GM19328 (cell line): ENCODE data around the gene MAP3K9.
"Not testable (repeated sequence)": the region's sequence is repeated elsewhere in the genome, so short reads cannot be mapped to it uniquely, and the experiment has no call there.

Experiments
- ATAC-seq: cut with Tn5 transposase; IDR thresholded peaks from one replicate; pipeline ENCODE4 v1.9.1; 2021; ENCODE audit warnings: mild to moderate bottlenecking, moderate library complexity; ENCODE audit not compliant: unreplicated experiment

Gene MAP3K9

DNA sequence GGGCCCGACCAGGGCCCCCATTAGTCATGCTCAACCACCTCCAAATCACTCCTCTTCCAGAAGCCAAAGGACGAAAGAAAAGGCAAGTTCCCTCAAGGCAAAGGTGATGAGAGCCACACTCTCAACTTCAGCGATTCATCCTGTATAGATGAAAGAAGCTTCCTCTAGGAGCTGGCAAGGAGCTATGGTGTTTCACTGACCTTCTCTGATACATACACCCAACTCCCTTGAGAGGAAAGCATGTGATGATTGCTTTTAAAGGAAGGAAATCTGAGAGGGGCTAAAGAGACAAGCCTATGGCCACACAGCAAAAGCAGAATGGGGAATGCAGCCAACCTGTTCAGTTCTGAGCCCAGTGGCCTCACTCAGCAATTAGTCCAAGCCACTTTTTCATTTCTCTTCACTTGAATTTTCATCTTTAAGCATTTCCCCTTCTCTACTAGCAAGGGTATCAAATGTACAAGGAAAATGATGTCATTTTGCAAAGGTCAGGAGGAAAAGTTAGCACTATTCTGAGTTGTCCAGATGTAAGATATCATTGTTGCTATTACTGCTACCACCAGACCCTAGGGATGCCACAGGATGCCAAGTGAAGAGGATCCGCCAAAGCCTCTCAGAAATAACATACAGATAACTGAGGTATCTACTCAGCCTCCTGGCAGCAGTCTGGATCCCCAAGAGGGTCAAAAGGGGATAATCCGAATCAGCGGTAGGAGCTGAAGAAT, 82.5 kb downstream of the MAP3K9 start:
- ATAC-seq, result no peak

GRCh38 chr14:70724944-70725343, 84.4 kb downstream of the MAP3K9 start:
- no peak for ATAC-seq

- no peak for ATAC-seq
Observed at GRCh38 chr14:70724110-70724509, 85.2 kb downstream of the MAP3K9 start.

- no peak for ATAC-seq
Observed at GRCh38 chr14:70723276-70723675, 86.0 kb downstream of the MAP3K9 start.

DNA sequence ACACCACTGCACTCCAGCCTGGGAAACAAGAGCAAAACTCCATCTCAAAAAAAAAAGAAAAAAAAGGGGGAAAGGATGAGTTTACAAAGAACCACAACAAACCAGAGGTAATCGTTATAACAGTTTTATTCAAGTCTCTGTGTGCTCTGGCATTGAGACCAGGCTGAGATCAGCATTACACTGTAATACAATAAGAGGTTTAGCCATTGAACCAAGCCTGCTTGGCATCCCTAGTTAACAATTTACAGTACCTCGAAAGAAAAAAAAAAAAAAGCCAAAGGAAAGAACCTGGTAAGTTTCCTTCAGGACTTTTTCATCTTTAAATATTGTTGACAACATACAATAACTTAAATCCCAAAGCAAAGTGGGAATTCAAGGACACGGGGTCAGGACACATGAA, 86.9 kb downstream of the MAP3K9 start:
- no peak for ATAC-seq

DNA sequence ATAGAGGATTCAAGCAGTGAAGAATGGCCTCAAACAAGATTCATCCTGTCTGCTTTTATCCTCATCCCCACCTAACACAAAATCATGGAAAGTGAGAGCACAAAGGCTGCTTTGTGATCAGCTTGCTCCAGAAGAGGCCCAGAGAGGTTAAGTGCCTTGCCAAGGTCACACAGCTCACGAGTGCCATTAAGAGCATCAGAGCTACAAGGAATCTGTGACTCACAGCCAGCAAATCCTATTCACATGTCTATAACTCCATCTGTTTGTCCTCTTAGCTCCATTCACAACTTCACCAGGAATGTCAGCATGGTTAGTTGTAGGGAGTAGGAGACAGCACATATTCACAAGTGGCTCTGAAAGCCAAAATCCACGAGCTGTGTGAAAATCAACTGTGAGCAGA, 87.8 kb downstream of the MAP3K9 start:
- no peak for ATAC-seq

DNA sequence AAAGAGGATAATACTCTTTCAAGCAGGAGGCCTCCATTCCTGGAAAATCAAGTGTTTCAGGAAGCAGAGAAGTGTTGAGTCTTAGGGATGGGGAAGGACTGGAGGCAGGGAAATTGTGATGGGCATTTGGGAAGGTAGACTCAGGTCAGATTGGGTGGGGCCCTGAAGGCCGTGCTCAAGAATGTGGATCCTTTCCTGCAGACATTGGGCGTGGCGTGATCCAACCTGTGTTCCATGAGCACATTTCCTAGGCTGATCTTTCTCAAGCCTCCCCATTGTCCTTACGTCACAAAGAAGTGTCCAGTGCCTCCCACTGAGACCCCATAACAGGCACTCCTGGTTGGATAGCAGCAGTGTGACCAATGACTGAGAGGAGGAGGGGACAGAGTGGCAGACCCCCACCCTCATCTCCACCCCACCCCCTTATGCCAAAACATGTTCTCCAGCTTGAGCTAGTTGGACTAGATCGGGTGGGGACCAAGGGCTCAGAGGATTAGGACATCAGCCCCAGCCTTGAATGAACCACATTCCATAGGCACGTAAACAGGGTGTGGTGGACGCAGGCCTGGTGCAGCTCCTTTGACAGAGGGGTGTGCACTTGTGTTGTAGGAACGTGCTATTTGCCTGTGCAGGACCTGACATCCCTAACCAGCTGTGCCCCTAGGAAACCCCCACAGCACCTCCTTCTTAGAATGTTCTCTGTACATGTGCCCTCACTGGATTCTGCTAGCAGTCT, 90.8 kb downstream of the MAP3K9 start:
- ATAC-seq, result no peak

DNA sequence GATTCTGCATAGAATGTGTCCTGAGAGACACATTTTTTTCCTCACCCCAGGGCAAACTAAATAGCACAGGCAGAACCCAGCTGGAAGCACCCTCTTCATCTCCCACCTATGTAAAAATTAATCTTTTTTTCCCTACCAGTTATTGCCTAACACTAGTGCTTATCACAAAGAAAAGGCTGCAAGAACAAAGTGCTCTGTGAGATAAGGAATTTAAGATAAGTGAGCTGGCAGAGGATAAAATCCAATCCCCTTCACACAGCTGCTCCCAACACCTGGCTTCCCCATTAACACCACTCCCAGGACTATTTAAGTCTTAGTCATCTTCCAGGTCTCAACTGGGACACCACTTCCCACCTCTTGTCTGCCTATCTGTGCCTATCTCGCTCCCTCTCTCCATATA, 92.4 kb downstream of the MAP3K9 start:
- ATAC-seq, result no peak

- ATAC-seq, result no peak
Observed at GRCh38 chr14:70716483-70716882, 92.8 kb downstream of the MAP3K9 start.

GRCh38 chr14:70714055-70714550, 95.2 kb downstream of the MAP3K9 start:
- ATAC-seq, result no peak

- no peak for ATAC-seq
Observed at GRCh38 chr14:70713511-70713916, 95.8 kb downstream of the MAP3K9 start.

DNA sequence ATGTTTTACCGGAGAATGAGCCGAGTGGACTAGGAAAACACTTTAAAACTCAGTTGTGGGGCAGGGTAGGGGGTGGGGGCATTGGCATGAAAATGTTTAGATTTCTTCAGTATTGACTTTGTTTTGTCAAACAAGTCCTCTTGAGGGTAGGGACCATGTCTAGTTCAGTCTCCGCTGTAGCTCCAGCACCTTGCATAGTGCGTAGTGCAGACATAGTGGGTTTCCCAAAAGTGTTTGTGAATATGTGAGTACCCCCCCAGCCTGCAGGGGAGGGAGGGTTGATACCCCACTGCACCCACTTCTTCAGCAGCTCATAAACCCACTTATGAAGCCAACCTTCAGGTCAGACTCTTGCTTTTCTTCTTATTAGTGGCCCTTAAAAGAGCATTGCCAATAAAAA, 96.2 kb downstream of the MAP3K9 start:
- ATAC-seq, result no peak

DNA sequence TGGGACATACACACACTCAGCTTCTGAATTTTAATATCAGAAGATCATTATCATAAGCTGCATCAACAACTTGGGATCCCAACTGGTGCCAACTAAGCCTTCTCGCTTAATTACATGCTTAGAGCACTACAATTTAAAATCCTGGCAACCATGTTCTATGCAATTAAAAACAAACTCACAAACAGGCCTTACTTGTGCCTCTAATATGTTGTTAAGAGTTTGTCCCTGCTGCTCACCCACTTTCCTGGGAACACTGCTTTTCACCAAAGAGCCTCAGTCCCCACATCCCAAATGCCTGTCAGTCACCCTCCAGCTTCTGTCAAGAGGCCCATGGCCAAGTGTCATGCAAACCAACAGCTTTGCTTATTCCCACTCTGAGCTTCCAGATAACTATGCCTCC, 97.9 kb downstream of the MAP3K9 start:
- no peak for ATAC-seq

DNA sequence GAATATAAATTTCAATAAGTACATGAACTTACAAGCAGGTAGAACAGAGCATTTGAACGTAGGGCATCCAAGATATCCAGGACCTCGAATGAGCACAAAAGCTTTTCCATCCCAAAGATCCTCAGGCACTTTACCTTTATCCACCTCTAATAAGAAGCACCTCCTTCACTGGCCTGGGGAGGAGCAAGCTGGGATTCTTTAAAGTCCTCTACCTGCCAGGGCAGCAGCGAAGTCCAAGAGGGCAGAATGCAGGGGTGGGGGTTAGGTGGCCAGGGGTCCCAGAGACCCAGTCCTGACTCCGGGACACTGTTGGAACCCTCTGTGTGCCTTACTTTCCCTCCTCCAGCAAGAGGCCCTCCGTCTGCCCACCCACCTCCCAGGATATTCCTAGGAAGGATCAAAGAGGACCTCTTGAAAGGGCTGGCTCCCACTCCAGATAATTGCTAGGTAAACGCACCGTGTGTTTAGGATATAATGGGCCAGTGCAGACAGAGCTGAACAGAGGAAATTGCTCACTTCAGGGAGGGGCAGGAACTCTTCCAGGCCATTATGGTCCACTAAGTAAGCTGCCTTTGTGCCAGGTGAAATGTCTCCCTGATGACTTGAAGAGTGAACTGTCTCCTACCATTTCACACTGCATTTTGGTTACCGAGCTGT, 99.5 kb downstream of the MAP3K9 start:
- no peak for ATAC-seq

DNA sequence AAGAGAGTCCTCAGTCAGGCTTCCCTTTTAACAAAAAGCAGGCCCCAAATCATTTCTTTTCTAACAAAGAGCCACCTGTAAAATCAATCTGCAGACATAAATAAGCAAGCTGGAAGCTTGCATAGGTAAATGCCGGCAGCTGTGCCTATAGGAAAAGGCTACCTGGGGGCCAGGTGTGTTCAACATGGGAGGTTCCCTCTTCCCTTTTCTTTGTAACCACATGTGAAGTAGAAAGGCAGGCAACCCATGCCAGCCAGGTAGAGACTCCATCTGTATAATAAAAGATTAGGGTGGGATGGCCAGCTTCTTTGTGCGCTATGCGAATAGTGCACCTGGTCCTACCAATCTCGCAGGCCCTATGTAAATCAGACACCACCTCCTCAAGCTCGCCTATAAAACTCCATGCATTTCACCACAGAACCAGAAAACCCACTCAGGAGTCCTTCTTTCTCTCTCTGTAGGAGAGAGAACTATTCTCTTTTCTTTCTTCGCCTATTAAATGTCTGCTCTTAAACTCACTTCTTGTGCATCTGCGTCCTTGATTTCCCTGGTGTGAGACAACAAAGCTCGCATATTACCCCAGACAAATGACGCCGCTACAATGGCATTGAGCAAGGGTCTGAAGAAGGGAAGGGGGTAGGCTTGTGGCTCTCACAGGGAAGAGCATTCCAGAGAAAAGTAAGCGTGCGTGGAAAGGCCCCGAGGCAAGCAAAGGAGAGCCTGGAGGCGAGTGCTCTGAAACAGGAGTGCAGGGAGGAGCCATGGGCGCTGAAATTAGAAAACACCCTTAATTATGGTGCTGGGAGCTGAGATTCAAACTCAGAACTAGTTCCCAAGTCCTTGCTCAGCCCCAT, 100.4 kb downstream of the MAP3K9 start:
- ATAC-seq, result no peak

GRCh38 chr14:70707138-70708038, 101.9 kb downstream of the MAP3K9 start:
- ATAC-seq, result peak; percentile 65

DNA sequence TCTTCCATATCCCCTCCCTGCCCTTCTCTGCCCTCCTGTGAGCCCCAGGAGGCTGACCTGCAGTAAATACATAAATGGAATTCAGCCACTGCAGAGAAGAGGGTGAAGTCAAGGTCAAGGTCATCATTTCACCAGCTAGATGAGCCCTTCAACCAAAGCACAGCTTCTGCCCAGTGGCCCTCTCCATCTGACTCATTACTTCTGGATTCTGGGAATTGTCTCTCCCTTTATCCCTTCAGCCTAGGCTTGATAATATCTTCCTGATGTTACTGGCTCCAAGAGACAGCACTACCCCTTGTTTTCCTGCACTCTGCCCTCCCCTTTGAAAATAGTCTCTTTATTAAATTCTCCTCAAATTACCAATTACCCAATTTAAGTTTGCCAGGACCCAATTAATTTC, 103.1 kb downstream of the MAP3K9 start:
- ATAC-seq, result no peak

DNA sequence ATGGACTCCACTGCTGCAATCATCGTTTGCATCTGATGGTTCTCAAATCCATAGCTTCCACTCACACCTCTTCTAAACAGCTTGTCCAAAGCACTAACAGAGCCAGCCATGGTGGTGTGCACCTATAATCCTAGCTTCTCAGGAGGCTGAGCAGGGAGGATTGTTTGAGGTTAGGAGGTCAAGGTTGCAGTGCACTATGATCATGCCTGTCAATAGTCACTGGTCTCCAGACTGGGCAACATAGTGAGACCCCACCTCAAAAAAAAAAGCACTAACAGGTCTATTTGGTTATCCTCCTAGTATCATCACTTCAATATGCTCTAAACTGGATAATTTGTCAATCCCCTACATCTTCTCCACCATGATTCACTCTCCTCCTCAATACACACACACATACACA, 104.4 kb downstream of the MAP3K9 start:
- no peak for ATAC-seq

DNA sequence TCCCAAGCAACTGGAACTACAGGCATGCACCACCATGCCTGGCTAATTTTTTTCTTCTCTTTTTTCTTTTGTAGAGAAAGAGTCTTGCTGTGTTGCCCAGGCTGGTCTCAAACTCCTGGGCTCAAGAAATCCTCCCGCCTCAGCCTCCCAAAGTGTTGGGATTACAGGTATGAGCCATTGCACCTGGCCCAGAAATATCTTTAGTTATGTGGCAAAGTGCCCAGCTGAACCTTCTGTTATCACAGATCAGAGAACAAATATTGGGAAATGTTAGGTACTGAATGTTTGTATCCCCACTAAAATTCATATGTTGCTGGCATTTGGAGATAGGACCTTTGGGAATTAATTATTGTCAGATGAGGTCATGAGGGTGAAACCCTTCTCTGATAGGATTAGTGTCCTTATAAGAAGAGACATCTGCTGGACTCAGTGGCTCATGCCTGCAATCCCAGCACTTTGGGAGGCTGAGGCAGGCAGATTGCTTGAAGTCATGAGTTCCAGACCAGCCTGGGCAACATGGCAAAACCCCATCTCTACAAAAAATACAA, 105.6 kb downstream of the MAP3K9 start:
- not testable (repeated sequence) for ATAC-seq

DNA sequence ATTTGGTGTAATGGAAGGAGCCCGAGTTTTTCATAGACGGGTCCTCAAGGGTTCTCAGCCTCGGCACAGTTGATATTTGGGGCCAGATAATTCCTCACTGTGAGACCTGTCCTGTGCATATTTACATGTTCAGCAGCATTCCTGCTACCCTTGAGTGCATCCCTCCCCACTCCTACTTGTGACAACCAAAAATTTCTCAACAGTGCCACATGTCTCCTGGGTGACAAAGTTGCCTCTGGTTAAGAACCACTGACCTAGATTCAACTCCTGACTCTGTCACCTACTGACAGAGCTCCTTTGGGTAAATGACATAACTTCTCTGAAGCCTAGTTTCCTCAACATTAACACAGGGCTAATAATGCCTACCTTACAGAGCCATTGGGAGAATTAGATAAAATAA, 107.2 kb downstream of the MAP3K9 start:
- ATAC-seq, result no peak
